ENCODE measurements around the gene LMNA.
"Not testable (repeated sequence)": the region's sequence is repeated elsewhere in the genome, so short reads cannot be mapped to it uniquely, and the experiment has no call there.

The LMNA gene

DNA sequence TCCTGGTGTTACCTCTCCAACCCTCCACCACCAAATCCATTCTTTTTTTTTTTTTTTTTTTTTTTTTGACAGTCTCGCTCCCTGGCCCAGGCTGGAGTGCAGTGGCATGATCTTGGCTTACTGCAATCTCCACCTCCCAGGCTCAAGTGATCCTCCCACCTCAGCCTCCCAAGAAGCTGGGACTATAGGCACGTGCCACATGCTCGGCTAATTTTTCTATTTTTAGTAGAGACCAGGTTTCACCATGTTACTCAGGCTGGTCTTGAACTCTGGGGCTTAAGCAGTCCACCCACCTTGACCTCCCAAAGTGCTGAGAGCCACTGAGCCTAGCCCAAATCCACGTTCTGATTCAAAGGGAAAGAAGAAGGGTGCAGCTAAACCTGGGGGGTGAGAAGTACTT, 6.5 kb downstream of the LMNA start:
- not testable (repeated sequence) for H3K27me3 ChIP-seq (ENCODE audit: control insufficient read depth in 5 of 5, insufficient read depth in 4 of 5, low read length in 5 of 5); H3K9me3 ChIP-seq (ENCODE audit: control insufficient read depth in 5 of 5, low read length in 5 of 5)
- H3K9ac ChIP-seq (ENCODE audit: low read length in 5 of 5) = peak overlapping the region; percentile 56 to 93 (median 79)
- peak overlapping the region; percentile 97 for H3K27ac ChIP-seq (ENCODE audit: low read depth, low read length)
- H3K4me1 ChIP-seq (ENCODE audit: control insufficient read depth in 5 of 5, insufficient read depth in 5 of 5, low read length in 5 of 5) = peaks cover 27 to 94% (median 88%) of the 10 kb centered on the region in 5 donors
- H3K4me3 ChIP-seq (ENCODE audit: low read depth in 1 of 5, low read length in 5 of 5) = peak overlapping the region; percentile 58 to 100 (median 99)
- H3K36me3 ChIP-seq (ENCODE audit: control insufficient read depth in 5 of 5, insufficient read depth in 5 of 5, low read length in 5 of 5) = peaks cover 0 to 39% (median 27%) of the 10 kb centered on the region in 5 donors

DNA sequence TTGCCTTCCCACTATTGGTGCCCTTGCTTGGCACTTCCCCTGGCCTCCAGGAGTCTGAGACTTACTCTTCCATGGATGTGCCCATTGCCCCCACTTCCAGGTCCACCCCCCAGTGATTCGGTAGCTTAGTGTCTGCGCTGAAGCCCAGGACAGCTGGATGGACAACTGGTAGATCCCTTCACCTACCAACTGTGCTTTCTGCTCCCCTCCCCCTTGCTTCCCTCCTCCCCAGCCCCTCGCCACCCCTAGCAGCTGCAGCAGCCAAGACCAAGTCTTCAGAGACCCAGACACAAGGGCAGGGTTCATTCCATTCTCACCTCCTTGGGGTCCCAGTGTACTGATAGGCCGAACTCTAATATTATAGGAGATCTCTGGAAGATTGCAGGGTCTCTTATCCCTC, 6.9 kb downstream of the LMNA start:
- Histone ChIP-seq H3K36me3 (ENCODE audit: control insufficient read depth in 5 of 5, insufficient read depth in 5 of 5, low read length in 5 of 5) (peaks cover 0 to 38% (median 25%) of the 10 kb centered on the region in 5 donors), H3K4me3 (ENCODE audit: low read depth in 1 of 5, low read length in 5 of 5) (peak overlapping the region; percentile 58 to 100 (median 99)), H3K4me1 (ENCODE audit: control insufficient read depth in 5 of 5, insufficient read depth in 5 of 5, low read length in 5 of 5) (peaks cover 30 to 96% (median 93%) of the 10 kb centered on the region in 5 donors), H3K9ac (ENCODE audit: low read length in 5 of 5) (peak overlapping the region; percentile 56 to 93 (median 79)), H3K27ac (ENCODE audit: low read depth, low read length) (peak overlapping the region; percentile 97), H3K9me3 (ENCODE audit: control insufficient read depth in 5 of 5, low read length in 5 of 5) (no peaks in the 10 kb centered on the region), H3K27me3 (ENCODE audit: control insufficient read depth in 5 of 5, insufficient read depth in 4 of 5, low read length in 5 of 5) (no peaks in the 10 kb centered on the region)

DNA sequence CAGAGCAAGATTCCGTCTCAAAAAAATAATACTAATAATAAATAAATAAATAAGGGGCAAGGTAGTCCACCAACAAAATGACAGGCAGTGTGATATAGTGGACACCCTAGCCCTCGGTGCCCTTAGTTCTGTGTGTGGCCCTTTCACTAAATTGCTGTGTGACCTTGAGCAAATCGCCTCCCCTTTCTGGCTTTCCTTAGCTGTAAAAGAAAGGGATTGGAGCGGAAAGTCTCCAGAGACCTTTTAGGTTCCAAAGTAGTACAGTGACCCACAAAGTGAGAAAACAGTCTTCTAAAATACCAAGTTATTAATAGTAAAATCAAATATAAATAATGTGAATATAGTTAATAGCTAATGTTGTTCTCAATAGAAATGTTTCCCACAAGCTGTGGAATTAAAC, 7.6 kb downstream of the LMNA start:
- Histone ChIP-seq H3K4me3 (ENCODE audit: low read depth in 1 of 5, low read length in 5 of 5) (peak overlapping the region; percentile 58 to 100 (median 99)), H3K27me3 (ENCODE audit: control insufficient read depth in 5 of 5, insufficient read depth in 4 of 5, low read length in 5 of 5) (no peaks in the 10 kb centered on the region), H3K9ac (ENCODE audit: low read length in 5 of 5) (peak overlapping the region; percentile 73 to 93 (median 91))

DNA sequence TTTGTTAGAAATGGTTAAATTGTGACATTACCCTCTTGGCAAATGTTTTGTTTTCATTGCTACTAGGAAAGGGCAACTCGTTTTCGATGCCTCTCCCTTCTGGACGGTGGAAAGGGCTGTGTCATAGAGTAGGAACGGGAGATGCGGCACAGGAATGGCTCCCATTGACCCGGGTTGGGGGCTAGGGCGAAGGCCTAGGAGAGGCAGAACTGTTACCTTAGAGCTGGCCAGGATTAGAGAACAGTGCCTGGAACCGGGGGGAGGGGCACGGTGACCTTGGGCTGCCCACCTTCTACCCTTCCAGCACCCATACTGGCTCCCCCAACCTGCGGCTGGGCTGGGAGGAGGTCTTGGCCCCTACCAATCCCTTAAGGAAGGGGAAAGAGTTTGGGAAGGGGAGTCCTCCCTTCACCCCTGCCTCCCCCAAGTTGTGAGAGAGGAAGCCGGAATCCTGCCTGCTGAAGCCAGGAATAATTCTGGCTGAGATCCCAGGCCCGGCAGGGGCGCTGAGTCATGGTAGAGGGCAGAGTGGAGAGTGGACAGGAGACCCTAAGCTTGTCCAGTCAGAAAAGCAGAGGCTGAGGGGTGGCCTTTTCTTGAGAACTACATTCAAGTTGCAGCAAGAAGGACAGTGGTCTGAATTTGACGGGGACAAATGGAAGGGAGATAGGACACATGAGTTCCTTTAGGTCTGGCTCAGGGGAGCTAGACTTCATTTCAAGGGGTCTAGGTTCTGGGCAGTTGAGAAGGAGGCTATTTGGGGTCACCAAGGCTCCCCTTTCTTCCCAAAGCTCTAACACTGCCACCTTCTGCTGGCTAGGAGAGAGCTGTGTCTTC, 8.2 kb downstream of the LMNA start:
- Histone ChIP-seq H3K9ac (ENCODE audit: low read length in 5 of 5) (peak overlapping the region; percentile 73 to 93 (median 91)), H3K4me1 (ENCODE audit: control insufficient read depth in 5 of 5, insufficient read depth in 5 of 5, low read length in 5 of 5) (peaks cover 38 to 99% (median 97%) of the 10 kb centered on the region in 5 donors), H3K27ac (ENCODE audit: low read depth, low read length) (peak overlapping the region; percentile 97), H3K9me3 (ENCODE audit: control insufficient read depth in 5 of 5, low read length in 5 of 5) (no peaks in the 10 kb centered on the region), H3K4me3 (ENCODE audit: low read depth in 1 of 5, low read length in 5 of 5) (peak overlapping the region; percentile 58 to 100 (median 99)), H3K36me3 (ENCODE audit: control insufficient read depth in 5 of 5, insufficient read depth in 5 of 5, low read length in 5 of 5) (peaks cover 0 to 43% (median 25%) of the 10 kb centered on the region in 5 donors), H3K27me3 (ENCODE audit: control insufficient read depth in 5 of 5, insufficient read depth in 4 of 5, low read length in 5 of 5) (no peaks in the 10 kb centered on the region)

More for the DNA sequence above, 7.6 kb downstream of the LMNA start:
- Histone ChIP-seq H3K36me3 (ENCODE audit: control insufficient read depth in 5 of 5, insufficient read depth in 5 of 5, low read length in 5 of 5) (peaks cover 0 to 44% (median 25%) of the 10 kb centered on the region in 5 donors), H3K27ac (ENCODE audit: low read depth, low read length) (peak overlapping the region; percentile 97), H3K4me1 (ENCODE audit: control insufficient read depth in 5 of 5, insufficient read depth in 5 of 5, low read length in 5 of 5) (peaks cover 36 to 98% (median 97%) of the 10 kb centered on the region in 5 donors), H3K9me3 (ENCODE audit: control insufficient read depth in 5 of 5, low read length in 5 of 5) (no peaks in the 10 kb centered on the region)

DNA sequence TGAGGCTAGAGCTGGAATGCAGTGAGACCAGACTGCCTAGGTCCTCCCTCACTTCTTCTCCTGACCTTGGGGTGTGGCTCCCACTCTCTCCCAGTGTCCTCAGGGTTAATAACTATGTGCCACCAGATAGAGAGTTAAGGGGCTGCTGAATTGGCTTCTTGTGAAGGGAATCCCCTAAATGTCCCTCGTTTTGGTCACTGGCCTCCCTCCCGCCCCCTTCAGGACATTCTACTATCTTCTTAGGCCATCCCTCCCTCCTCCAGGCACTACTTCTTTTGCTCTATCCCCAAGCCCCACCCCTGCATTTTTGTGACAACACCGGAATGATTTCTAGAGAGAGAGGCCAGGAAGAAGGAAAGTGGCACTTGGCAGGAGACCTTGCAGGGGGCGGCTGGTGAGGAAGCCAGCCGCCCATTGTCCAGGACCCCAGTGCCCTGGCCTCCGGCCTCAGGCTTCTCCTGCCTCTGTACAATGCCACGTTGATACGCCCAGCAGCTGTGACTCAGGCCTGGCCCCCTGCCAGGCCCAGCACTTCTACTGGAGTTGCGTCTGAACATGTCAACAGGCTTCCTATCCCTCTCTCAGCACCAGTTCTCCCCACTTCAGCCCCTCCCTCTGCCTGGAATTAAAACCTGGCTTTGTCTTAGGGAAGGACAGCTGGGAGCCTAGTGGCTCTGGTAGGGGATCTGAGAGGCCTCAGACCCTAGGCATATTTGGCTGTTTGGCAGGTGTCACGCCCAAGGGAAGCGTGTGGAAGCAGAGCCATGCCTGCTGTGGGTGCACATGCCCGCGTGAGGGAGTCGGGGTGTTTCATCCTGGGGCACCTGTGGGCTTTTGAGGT, 9.1 kb downstream of the LMNA start:
- peaks cover 0 to 43% (median 26%) of the 10 kb centered on the region in 5 donors for H3K36me3 ChIP-seq (ENCODE audit: control insufficient read depth in 5 of 5, insufficient read depth in 5 of 5, low read length in 5 of 5)
- H3K4me1 ChIP-seq (ENCODE audit: control insufficient read depth in 5 of 5, insufficient read depth in 5 of 5, low read length in 5 of 5) = peaks cover 45 to 99% (median 97%) of the 10 kb centered on the region in 5 donors
- peak overlapping the region; percentile 97 for H3K27ac ChIP-seq (ENCODE audit: low read depth, low read length)
- no peaks in the 10 kb centered on the region for H3K9me3 ChIP-seq (ENCODE audit: control insufficient read depth in 5 of 5, low read length in 5 of 5)
- H3K4me3 ChIP-seq (ENCODE audit: low read depth in 1 of 5, low read length in 5 of 5) = peak overlapping the region; percentile 58 to 100 (median 99)
- peak overlapping the region; percentile 73 to 93 (median 91) for H3K9ac ChIP-seq (ENCODE audit: low read length in 5 of 5)
- no peaks in the 10 kb centered on the region for H3K27me3 ChIP-seq (ENCODE audit: control insufficient read depth in 5 of 5, insufficient read depth in 4 of 5, low read length in 5 of 5)

DNA sequence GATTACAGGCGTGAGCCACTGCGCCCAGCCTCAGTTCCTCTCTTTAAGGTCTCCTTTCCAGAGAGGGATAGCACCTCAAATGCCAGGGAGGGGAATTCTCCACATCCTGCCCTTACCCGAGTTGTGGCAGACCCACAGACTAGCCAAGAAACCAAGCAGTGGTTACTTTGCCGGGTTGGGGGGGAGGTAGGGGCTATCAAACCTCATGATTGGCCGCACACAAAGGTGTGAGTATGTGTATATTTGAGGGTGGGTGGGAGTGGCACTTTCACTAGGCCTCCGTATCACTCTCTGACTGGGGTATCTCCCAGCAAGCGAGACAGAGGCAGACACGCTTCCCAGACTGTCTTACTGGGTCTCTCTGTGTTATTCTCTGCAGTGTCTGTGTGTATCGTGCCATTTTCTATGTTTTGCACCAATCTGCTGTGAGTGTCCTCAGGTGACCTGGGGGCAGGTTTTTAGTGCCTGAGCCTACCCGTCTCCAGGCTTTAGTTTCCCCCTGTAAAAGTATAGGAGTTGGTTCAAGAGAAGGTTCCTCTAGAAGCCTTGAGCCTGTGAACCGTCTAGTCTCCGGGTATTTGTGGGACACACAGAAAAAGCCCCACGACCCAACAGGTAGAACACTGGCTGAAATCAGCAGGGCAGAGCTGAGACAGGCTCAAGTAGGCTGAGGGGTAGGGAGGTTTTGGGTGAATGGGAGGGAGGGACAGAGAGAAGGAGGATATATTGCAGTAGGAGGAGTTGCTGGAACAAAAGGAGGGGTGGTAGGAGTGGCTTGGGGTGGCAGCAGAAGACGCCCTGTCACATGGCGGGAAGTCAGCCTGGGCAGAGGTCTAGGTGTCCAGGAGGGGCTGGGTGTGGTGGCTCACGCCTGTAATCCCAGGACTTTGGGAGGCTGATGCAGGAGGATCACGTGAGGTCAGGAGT, 10.3 kb downstream of the LMNA start:
- H3K9ac ChIP-seq (ENCODE audit: low read length in 5 of 5) = peak overlapping the region; percentile 20 to 80 (median 59)
- H3K4me3 ChIP-seq (ENCODE audit: low read depth in 1 of 5, low read length in 5 of 5) = peak overlapping the region; percentile 54 to 64 (median 56)
- H3K36me3 ChIP-seq (ENCODE audit: control insufficient read depth in 5 of 5, insufficient read depth in 5 of 5, low read length in 5 of 5) = peaks cover 0 to 48% (median 28%) of the 10 kb centered on the region in 5 donors
- peaks cover 50 to 100% (median 99%) of the 10 kb centered on the region in 5 donors for H3K4me1 ChIP-seq (ENCODE audit: control insufficient read depth in 5 of 5, insufficient read depth in 5 of 5, low read length in 5 of 5)
- H3K27me3 ChIP-seq (ENCODE audit: control insufficient read depth in 5 of 5, insufficient read depth in 4 of 5, low read length in 5 of 5) = no peaks in the 10 kb centered on the region
- no peaks in the 10 kb centered on the region for H3K9me3 ChIP-seq (ENCODE audit: control insufficient read depth in 5 of 5, low read length in 5 of 5)
- peak overlapping the region; percentile 97 for H3K27ac ChIP-seq (ENCODE audit: low read depth, low read length)

DNA sequence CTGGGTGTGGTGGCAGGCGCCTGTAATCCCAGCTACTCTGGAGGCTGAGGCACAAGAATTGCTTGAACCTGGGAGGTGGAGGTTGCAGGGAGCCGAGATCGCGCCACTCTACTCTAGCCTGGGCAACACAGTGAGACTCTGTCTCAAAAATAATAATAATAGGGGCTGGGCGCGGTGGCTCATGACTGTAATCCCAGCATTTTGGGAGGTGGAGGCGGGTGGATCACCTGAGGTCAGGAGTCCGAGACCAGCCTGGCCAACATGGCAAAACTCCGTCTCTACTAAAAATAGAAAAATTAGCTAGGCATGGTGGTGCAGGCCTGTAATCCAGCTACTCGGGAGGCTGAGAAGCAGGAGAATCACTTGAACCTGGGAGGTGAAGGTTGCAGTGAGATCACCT, 11.0 kb downstream of the LMNA start:
- H3K4me3 ChIP-seq (ENCODE audit: low read depth in 1 of 5, low read length in 5 of 5) = peak overlapping the region in 4 of 5 donors; percentile 54 to 64 (median 57)
- H3K9me3 ChIP-seq (ENCODE audit: control insufficient read depth in 5 of 5, low read length in 5 of 5); H3K27me3 ChIP-seq (ENCODE audit: control insufficient read depth in 5 of 5, insufficient read depth in 4 of 5, low read length in 5 of 5): not testable (repeated sequence)
- peaks cover 51 to 100% (median 99%) of the 10 kb centered on the region in 5 donors for H3K4me1 ChIP-seq (ENCODE audit: control insufficient read depth in 5 of 5, insufficient read depth in 5 of 5, low read length in 5 of 5)
- H3K36me3 ChIP-seq (ENCODE audit: control insufficient read depth in 5 of 5, insufficient read depth in 5 of 5, low read length in 5 of 5) = peaks cover 0 to 48% (median 27%) of the 10 kb centered on the region in 5 donors
- H3K9ac ChIP-seq (ENCODE audit: low read length in 5 of 5) = peak overlapping the region in 2 of 5 donors; percentile 20 to 80
- peak overlapping the region; percentile 97 for H3K27ac ChIP-seq (ENCODE audit: low read depth, low read length)

DNA sequence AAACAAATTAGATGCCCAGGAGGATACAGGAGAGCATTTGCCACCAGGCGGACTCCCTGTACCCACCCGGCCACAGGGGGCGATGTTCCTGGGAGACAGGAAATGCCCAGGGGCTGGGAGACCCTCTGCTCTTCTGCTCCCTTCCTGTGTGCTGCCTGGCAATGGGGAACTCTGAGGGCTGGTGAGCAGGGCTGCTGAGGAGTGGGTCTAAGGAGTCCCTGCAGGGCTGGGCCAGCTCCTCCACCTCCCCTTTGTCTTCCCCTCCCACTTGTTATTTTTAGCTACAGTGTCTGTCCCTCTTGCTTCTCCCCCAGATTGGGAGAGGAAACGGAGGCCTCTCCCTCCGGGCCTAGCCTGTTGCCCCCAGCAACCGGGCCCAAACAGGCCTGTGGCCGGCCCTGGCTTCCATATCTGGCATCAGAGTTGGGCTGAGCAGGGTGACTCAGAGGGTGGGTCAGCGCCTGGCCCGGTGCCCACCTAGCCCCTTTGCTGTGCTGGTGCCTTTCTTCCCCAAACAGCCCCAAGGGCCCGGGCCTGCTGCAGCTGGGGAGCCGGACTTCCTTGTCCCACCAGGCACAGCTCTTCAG, 11.6 kb downstream of the LMNA start:
- H3K9me3 ChIP-seq (ENCODE audit: control insufficient read depth in 5 of 5, low read length in 5 of 5) = no peaks in the 10 kb centered on the region
- H3K27me3 ChIP-seq (ENCODE audit: control insufficient read depth in 5 of 5, insufficient read depth in 4 of 5, low read length in 5 of 5) = no peaks in the 10 kb centered on the region
- peak overlapping the region; percentile 97 for H3K27ac ChIP-seq (ENCODE audit: low read depth, low read length)
- H3K4me3 ChIP-seq (ENCODE audit: low read depth in 1 of 5, low read length in 5 of 5) = peak overlapping the region; percentile 14 to 56 (median 48)
- peak overlapping the region; percentile 42 to 90 (median 66) for H3K9ac ChIP-seq (ENCODE audit: low read length in 5 of 5)
- H3K4me1 ChIP-seq (ENCODE audit: control insufficient read depth in 5 of 5, insufficient read depth in 5 of 5, low read length in 5 of 5) = peaks cover 49 to 95% (median 94%) of the 10 kb centered on the region in 5 donors
- peaks cover 0 to 47% (median 29%) of the 10 kb centered on the region in 5 donors for H3K36me3 ChIP-seq (ENCODE audit: control insufficient read depth in 5 of 5, insufficient read depth in 5 of 5, low read length in 5 of 5)

Measured in subcutaneous abdominal adipose tissue (tissue), 5 donors.